ENCODE measurements around the gene NR0B2.
A peak's percentile ranks its signal among the peaks of the same experiment; 100 is the strongest.

The NR0B2 gene

GRCh38 chr1:26938659-26939025 is 24.9 kb upstream of the NR0B2 start:
- TF ChIP-seq CTCF (IDR thresholded peaks at IDR 0.05; ENCODE audit: low read depth, low read length) = no peak
- DNase-seq (ENCODE audit: low read depth in 2 of 2) = no peak
- H3K4me3 ChIP-seq (replicated peaks in 1 of 2; ENCODE audit: low read depth in 2 of 2, low read length in 2 of 2) = no peak overlapping the region

- no peak overlapping the region for H3K4me3 ChIP-seq (replicated peaks in 1 of 2; ENCODE audit: low read depth in 2 of 2, low read length in 2 of 2)
- no peak for TF ChIP-seq CTCF (IDR thresholded peaks at IDR 0.05; ENCODE audit: low read depth, low read length)
Observed at GRCh38 chr1:26938004-26938658, 24.4 kb upstream of the NR0B2 start.

GRCh38 chr1:26936823-26937222 is 23.0 kb upstream of the NR0B2 start:
- no peak overlapping the region for H3K4me3 ChIP-seq (replicated peaks in 1 of 2; ENCODE audit: low read depth in 2 of 2, low read length in 2 of 2)
- DNase-seq (ENCODE audit: low read depth in 2 of 2) = no peak
- TF ChIP-seq CTCF (IDR thresholded peaks at IDR 0.05; ENCODE audit: low read depth, low read length) = no peak

More at GRCh38 chr1:26938004-26938658, 24.4 kb upstream of the NR0B2 start:
- DNase-seq (ENCODE audit: low read depth in 2 of 2) = no peak

GRCh38 chr1:26932531-26932930 is 18.8 kb upstream of the NR0B2 start:
- no peak for TF ChIP-seq CTCF (IDR thresholded peaks at IDR 0.05; ENCODE audit: low read depth, low read length)
- no peak overlapping the region for H3K4me3 ChIP-seq (replicated peaks in 1 of 2; ENCODE audit: low read depth in 2 of 2, low read length in 2 of 2)
- DNase-seq (ENCODE audit: low read depth in 2 of 2) = no peak

GRCh38 chr1:26923711-26924110 is 9.9 kb upstream of the NR0B2 start:
- no peak for TF ChIP-seq CTCF (IDR thresholded peaks at IDR 0.05; ENCODE audit: low read depth, low read length)
- no peak overlapping the region for H3K4me3 ChIP-seq (replicated peaks in 1 of 2; ENCODE audit: low read depth in 2 of 2, low read length in 2 of 2)
- peak; percentile 22 to 72 for DNase-seq (ENCODE audit: low read depth in 2 of 2)

GRCh38 chr1:26922901-26923300 is 9.1 kb upstream of the NR0B2 start:
- H3K4me3 ChIP-seq (replicated peaks in 1 of 2; ENCODE audit: low read depth in 2 of 2, low read length in 2 of 2) = peak overlapping the region in 1 of 2 donors; percentile 95

More at GRCh38 chr1:26922901-26923300, 9.1 kb upstream of the NR0B2 start:
- no peak for TF ChIP-seq CTCF (IDR thresholded peaks at IDR 0.05; ENCODE audit: low read depth, low read length)
- no peak for DNase-seq (ENCODE audit: low read depth in 2 of 2)
